Measurements from ENCODE around the gene DNM2.
A peak's percentile ranks its signal among the peaks of the same experiment; 100 is the strongest.

The DNM2 gene

DNA sequence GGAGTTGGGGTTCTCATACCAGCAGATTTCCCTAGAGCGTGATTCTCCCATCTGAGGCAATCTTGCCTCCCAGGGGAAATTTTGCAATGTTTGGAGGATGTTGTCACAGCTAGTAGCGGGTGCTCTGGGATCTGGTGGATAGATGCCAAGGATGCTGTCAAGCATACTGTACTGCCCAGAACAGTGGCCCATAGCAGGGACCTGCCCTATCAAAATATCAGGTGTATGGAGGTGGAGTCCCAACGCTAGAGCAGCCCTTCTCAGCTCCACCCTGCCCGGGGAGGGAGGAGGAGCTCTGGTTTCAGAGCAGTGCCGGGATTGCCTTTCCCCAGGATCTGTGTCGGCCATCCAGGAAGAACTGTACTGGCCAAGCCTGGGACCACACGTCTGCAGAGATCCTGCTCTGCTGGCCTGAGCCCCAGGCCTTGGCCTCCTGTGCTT, 27.5 kb upstream of the DNM2 start (continued):
- TF ChIP-seq WT1 (tag by site-specific recombination; IDR thresholded peaks at IDR 0.05), result peak; percentile 63; the same call in 1 of the 2 replicates
- 0 out of 2 replicates have a peak, but pooled peaks have one; percentile 15 for TF ChIP-seq ZNF629 (tag by site-specific recombination; IDR thresholded peaks at IDR 0.05)

DNA sequence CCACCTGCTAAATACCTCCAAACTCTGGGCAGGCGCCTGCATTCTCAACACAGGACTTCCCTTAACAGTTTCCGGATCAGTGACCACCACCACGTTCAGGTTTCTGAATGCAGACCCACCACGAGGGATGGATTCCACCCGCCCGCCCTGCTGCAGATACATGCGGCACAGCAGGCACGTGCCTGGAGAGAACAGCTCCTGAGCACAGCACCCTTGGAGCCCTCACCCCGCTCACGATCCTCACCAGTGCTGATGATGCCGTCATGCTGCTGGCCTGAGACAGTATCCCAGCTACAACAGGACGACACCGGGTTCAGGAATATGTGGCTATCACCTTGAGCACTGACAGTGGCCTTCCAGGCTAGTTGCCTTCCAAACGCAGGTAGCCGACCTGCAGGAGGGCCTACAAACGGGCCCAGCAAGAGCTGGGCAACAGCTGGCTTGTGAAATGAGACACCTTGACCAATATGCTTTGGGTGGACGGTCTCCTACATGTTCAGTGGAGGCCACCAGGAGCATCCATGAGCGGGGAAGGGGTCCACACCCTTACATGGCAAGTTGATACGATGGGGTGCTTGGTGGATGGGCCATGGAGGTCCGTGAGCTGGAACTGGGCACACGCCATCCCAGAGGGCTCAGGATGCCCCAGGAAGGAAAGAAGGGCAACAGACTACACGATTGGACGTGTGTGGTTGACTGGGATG, 26.5 kb upstream of the DNM2 start:
- peaks cover 3% of the 10 kb centered on the region; the same call in 1 of the 2 replicates for H3K4me1 ChIP-seq (ENCODE audit: control insufficient read depth, insufficient read depth, low read length)
- H3K36me3 ChIP-seq (ENCODE audit: control insufficient read depth in 2 of 2, insufficient read depth in 1 of 2, low read length in 2 of 2), result peaks cover 12 to 66% of the 10 kb centered on the region in 2 experiments
- no peak overlapping the region for H3K27ac ChIP-seq (ENCODE audit: extremely low read depth, low read depth, low read length)
- no peaks in the 10 kb centered on the region for H3K9me3 ChIP-seq (ENCODE audit: control insufficient read depth, insufficient read depth, low read depth, low read length)
- TF ChIP-seq KLF7 (tag by site-specific recombination; IDR thresholded peaks at IDR 0.05; ENCODE audit: borderline replicate concordance), result no peak
- TF ChIP-seq ZBTB17 (tag by site-specific recombination; IDR thresholded peaks at IDR 0.05), result no peak
- peak; percentile 46 for TF ChIP-seq ZNF600 (tag by site-specific recombination; IDR thresholded peaks at IDR 0.05)
- ChIA-PET POLR2A (no interaction called here), CTCF (interaction anchor here (0.8 to 1.1 kb wide), 3 partner anchors 9 to 110 kb away, joined by 3 to 4 read pairs (median 3); no protein-coding TSS in a partner anchor)
- H3K4me3 ChIP-seq (ENCODE audit: low read depth, low read length), result no peak overlapping the region

DNA sequence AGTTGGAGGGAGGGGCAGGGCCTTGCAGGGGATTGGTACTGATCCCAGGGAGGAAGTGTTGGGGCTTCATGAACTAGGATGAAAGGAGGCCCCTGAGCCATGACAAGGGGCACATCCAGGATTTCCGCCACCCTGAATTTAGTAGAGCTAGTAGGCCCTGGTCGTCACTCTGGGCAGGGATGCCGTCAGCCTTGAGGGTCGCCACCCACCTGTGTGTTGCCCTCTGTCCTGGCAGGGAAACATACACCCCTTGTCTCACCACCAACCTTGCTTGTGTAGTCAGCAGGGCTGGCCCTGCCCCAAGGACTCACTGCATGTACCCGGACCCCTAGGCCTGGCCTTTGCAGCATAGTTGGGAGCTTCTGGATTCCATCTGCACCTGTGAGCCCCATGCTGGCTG, 26.0 kb upstream of the DNM2 start:
- TF ChIP-seq ZNF132 (tag by site-specific recombination; IDR thresholded peaks at IDR 0.05; ENCODE audit: borderline replicate concordance) (no peak), ZNF548 (tag by site-specific recombination; IDR thresholded peaks at IDR 0.05) (no peak), ZNF776 (tag by site-specific recombination; IDR thresholded peaks at IDR 0.05; ENCODE audit: borderline replicate concordance) (no peak), TRIM28 (IDR thresholded peaks at IDR 0.05; ENCODE audit: borderline replicate concordance, low read length) (no peak)
- TF ChIP-seq, protein P1, sequence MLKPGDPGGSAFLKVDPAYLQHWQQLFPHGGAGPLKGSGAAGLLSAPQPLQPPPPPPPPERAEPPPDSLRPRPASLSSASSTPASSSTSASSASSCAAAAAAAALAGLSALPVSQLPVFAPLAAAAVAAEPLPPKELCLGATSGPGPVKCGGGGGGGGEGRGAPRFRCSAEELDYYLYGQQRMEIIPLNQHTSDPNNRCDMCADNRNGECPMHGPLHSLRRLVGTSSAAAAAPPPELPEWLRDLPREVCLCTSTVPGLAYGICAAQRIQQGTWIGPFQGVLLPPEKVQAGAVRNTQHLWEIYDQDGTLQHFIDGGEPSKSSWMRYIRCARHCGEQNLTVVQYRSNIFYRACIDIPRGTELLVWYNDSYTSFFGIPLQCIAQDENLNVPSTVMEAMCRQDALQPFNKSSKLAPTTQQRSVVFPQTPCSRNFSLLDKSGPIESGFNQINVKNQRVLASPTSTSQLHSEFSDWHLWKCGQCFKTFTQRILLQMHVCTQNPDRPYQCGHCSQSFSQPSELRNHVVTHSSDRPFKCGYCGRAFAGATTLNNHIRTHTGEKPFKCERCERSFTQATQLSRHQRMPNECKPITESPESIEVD (tag by site-specific recombination; IDR thresholded peaks at IDR 0.05), result no peak
- peaks cover 12 to 60% of the 10 kb centered on the region in 2 experiments for H3K36me3 ChIP-seq (ENCODE audit: control insufficient read depth in 2 of 2, insufficient read depth in 1 of 2, low read length in 2 of 2)
- no peak overlapping the region for H3K4me3 ChIP-seq (ENCODE audit: low read depth, low read length)
- POLR2A ChIA-PET, result no interaction called here
- CTCF ChIA-PET, result interaction anchor here (0.8 to 1.1 kb wide), 2 partner anchors 8 to 36 kb away, joined by 3 to 4 read pairs; no protein-coding TSS in a partner anchor
- no peaks in the 10 kb centered on the region for H3K9me3 ChIP-seq (ENCODE audit: control insufficient read depth, insufficient read depth, low read depth, low read length)
- H3K27ac ChIP-seq (ENCODE audit: extremely low read depth, low read depth, low read length), result no peak overlapping the region
- H3K4me1 ChIP-seq (ENCODE audit: control insufficient read depth, insufficient read depth, low read length), result peaks cover 3% of the 10 kb centered on the region; the same call in 1 of the 2 replicates

DNA sequence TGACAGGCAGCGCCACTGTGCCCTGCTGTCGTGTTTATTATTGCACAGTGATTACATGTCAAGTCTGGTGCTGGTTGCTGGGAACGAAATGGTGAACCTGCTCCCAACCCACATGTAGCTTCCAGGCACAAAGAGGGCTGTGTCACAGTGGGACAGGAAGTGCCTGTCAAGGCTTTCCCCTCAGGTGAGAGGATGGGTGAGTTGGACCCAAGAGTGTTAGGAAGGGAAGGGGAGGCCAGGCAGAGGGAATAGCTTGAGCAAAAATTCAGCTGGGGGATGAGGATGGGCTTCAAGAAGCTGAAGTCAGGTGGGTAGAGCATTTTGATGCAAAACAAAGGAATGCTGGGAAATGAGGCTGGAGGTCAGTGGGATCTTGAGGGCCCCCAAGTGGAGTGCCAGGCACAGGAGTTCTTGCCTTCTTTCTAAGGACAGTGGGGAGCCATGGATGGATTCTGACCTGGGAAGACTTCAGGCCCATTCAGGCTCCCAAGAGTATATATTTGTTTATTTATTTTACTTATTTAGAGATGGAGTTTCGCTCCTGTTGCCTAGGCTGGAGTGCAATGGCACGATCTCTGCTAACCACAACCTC, 25.1 kb upstream of the DNM2 start:
- POLR2A ChIA-PET, result no interaction called here
- CTCF ChIA-PET, result interaction anchor here (0.6 to 10.6 kb wide), 5 partner anchors 23 to 275 kb away, joined by 3 to 165 read pairs (median 3); no protein-coding TSS in a partner anchor
- peaks cover 12 to 51% of the 10 kb centered on the region in 2 experiments for H3K36me3 ChIP-seq (ENCODE audit: control insufficient read depth in 2 of 2, insufficient read depth in 1 of 2, low read length in 2 of 2)
- H3K27ac ChIP-seq (ENCODE audit: extremely low read depth, low read depth, low read length), result no peak overlapping the region
- no peak overlapping the region for H3K4me3 ChIP-seq (ENCODE audit: low read depth, low read length)
- peak; percentile 67; the same call in 1 of the 2 replicates for TF ChIP-seq ZNF16 (tag by site-specific recombination; IDR thresholded peaks at IDR 0.05; ENCODE audit: low read depth)
- no peak for TF ChIP-seq MYNN (tag by site-specific recombination; IDR thresholded peaks at IDR 0.05; ENCODE audit: borderline replicate concordance)
- TF ChIP-seq ZNF521 (tag by site-specific recombination; IDR thresholded peaks at IDR 0.05), result no peak
- 0 out of 2 replicates have a peak, but pooled peaks have one; percentile 16 for TF ChIP-seq ZNF76 (tag by site-specific recombination; IDR thresholded peaks at IDR 0.05; ENCODE audit: borderline replicate concordance, low read depth)
- TF ChIP-seq, protein P2, sequence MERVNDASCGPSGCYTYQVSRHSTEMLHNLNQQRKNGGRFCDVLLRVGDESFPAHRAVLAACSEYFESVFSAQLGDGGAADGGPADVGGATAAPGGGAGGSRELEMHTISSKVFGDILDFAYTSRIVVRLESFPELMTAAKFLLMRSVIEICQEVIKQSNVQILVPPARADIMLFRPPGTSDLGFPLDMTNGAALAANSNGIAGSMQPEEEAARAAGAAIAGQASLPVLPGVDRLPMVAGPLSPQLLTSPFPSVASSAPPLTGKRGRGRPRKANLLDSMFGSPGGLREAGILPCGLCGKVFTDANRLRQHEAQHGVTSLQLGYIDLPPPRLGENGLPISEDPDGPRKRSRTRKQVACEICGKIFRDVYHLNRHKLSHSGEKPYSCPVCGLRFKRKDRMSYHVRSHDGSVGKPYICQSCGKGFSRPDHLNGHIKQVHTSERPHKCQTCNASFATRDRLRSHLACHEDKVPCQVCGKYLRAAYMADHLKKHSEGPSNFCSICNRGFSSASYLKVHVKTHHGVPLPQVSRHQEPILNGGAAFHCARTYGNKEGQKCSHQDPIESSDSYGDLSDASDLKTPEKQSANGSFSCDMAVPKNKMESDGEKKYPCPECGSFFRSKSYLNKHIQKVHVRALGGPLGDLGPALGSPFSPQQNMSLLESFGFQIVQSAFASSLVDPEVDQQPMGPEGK (tag by site-specific recombination; IDR thresholded peaks at IDR 0.05), result peak; percentile 42; the same call in 1 of the 2 replicates
- peak; percentile 30; the same call in 1 of the 2 replicates for TF ChIP-seq ZBTB17 (tag by site-specific recombination; IDR thresholded peaks at IDR 0.05)
- TF ChIP-seq IKZF3 (tag by site-specific recombination; IDR thresholded peaks at IDR 0.05), result peak; percentile 13; the same call in 1 of the 2 replicates
- TF ChIP-seq OSR2 (tag by site-specific recombination; IDR thresholded peaks at IDR 0.05), result peak; percentile 42; the same call in 1 of the 2 replicates
- TF ChIP-seq ZNF138 (tag by site-specific recombination; IDR thresholded peaks at IDR 0.05; ENCODE audit: borderline replicate concordance), result no peak
- TF ChIP-seq, protein P3, sequence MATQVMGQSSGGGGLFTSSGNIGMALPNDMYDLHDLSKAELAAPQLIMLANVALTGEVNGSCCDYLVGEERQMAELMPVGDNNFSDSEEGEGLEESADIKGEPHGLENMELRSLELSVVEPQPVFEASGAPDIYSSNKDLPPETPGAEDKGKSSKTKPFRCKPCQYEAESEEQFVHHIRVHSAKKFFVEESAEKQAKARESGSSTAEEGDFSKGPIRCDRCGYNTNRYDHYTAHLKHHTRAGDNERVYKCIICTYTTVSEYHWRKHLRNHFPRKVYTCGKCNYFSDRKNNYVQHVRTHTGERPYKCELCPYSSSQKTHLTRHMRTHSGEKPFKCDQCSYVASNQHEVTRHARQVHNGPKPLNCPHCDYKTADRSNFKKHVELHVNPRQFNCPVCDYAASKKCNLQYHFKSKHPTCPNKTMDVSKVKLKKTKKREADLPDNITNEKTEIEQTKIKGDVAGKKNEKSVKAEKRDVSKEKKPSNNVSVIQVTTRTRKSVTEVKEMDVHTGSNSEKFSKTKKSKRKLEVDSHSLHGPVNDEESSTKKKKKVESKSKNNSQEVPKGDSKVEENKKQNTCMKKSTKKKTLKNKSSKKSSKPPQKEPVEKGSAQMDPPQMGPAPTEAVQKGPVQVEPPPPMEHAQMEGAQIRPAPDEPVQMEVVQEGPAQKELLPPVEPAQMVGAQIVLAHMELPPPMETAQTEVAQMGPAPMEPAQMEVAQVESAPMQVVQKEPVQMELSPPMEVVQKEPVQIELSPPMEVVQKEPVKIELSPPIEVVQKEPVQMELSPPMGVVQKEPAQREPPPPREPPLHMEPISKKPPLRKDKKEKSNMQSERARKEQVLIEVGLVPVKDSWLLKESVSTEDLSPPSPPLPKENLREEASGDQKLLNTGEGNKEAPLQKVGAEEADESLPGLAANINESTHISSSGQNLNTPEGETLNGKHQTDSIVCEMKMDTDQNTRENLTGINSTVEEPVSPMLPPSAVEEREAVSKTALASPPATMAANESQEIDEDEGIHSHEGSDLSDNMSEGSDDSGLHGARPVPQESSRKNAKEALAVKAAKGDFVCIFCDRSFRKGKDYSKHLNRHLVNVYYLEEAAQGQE (tag by site-specific recombination; IDR thresholded peaks at IDR 0.05), result no peak
- peaks cover 3% of the 10 kb centered on the region; the same call in 1 of the 2 replicates for H3K4me1 ChIP-seq (ENCODE audit: control insufficient read depth, insufficient read depth, low read length)
- H3K9me3 ChIP-seq (ENCODE audit: control insufficient read depth, insufficient read depth, low read depth, low read length), result no peaks in the 10 kb centered on the region
